ENCODE data around the gene PPM1G.
"Not testable (repeated sequence)": the region's sequence is repeated elsewhere in the genome, so short reads cannot be mapped to it uniquely, and the experiment has no call there.

The PPM1G gene, protein sequence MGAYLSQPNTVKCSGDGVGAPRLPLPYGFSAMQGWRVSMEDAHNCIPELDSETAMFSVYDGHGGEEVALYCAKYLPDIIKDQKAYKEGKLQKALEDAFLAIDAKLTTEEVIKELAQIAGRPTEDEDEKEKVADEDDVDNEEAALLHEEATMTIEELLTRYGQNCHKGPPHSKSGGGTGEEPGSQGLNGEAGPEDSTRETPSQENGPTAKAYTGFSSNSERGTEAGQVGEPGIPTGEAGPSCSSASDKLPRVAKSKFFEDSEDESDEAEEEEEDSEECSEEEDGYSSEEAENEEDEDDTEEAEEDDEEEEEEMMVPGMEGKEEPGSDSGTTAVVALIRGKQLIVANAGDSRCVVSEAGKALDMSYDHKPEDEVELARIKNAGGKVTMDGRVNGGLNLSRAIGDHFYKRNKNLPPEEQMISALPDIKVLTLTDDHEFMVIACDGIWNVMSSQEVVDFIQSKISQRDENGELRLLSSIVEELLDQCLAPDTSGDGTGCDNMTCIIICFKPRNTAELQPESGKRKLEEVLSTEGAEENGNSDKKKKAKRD

DNA sequence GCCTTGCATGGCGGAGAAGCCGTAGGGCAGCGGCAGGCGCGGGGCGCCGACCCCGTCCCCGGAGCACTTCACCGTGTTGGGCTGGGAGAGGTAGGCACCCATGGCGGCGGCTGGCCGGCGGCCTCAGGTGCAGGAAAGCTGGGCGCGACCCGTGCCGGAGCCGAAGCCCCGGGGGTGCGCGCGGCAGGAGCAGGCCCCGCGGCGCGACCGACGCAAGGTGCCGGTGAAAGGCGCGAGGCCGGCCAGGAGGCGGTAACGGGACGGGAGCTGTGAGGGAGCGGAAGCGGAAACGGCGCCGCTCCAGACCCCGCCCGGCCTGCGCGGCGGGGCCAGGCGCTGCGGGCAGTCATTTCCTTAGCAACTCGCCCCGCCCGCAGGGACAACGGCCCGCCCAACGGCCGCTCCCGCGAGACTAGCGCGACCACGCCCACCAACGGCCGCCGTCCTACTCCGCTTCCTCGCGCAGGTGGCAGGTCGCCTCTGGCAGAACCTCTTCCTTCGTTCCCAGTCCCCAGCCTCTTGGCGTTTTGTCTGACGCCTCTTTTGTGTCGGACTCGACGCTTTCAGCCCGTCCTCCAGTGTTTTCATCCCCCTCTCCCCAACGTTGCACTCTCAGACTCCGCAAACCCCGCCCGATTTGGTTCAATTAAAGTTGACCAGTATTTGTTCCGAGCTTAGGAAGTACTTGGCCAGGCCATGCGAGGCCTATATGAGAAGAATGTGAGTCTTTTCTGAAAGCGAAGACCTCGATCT, at the start of gene PPM1G:
TSS of gene PPM1G (minus strand) at position 271 of the 753 bp plus-strand sequence. CDS start at position 102, 169 bp downstream.
- DNase-seq (ENCODE audit: low read depth in 2 of 2), result peak; percentile 95

DNA sequence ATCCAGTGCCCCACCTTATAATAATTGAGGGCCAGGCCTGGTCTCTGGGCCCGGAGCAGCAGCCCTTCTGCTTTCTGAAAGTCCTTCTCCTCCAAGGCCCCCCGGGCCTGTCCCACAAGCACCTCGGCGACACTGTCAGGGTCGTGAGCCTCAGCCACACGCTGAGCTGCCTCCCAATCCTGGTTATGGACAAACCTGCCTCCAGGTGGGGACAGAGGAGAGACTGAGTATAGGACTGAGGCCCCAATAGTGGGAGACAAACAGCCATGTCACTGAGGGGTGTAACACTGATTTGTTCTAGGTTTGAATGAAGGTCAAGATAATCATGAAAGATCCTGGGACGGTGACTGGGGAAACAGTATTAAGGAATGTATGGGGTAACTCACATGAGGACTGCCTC, 44.6 kb upstream of the PPM1G start:
- DNase-seq (ENCODE audit: low read depth in 2 of 2), result no peak

DNA sequence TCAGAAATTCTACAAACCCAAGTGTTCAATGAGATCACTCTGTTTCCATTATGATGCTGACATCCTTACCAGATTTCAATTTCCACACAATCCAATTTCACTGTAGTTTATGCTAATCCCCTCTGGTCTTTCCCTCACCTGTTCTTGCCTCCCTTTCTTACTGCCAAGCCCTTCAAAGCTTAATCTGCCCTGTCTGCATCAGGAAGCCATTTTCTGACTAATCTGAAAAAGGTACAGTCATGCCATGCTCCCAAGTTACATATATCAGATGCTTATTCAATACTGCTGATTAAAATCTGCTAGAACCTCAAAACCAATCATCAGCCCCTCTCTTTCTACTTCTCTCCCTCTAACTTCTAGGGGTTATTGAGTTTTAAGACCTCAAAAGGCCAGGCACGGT, 41.7 kb upstream of the PPM1G start:
- no peak for DNase-seq (ENCODE audit: low read depth in 2 of 2)

DNA sequence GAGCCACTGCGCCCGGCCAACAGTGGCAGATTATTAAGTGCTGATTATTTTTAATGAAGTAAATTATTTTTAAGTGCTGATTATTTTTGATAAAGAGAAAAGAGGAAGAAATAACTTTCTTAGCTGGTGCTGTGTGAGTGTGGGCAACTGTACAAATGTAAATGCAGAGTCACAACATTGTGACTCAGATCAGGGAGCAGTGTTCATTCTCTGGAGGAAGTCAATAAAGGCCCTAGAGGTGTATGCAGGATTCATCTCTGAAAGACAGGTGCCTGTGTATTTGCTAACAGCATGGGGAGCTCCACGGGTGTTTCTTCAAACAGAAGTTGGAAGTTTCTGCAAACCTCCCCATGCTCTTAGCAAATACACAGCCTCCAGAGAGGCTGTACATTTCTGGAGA, 39.0 kb upstream of the PPM1G start:
- DNase-seq (ENCODE audit: low read depth in 2 of 2), result no peak

DNA sequence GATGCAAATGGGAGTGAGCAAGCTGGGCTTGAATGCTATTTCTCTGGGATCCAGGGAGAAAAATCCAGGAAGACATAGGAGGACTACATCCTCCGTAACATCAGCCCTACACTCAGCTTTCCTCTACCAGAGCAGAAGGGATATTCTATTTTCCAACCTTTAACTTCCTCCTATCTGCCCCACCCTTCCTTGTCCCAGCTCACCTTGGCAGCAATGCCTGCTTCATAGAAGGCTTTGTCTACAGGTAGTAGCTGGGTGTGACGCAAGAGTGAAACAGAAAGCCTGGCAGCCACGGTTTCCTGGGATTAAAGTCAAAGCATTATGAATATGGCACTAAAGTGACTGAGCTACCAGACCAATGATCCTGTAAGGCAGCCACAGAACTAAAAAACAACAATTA, 36.7 kb upstream of the PPM1G start:
- no peak for DNase-seq (ENCODE audit: low read depth in 2 of 2)

DNA sequence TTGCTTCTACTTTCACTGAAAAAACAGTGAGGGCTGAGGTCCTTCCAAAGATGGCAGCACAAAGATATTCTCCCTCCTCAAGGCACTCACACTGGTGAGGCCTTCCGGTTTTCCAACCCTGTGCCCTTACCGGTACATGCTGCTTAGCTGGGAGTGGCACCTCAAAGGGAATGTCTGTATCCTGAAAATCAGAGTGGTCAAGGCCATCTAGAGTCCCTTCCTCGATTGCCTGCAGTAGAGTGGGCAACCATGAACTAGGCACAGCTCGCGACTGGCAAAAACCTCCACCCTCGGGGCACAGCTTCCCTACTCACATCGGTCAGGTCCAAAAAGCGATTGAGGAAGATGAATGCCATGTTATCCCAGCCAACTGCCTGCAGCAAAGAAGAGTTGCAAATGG, 36.2 kb upstream of the PPM1G start:
- no peak for DNase-seq (ENCODE audit: low read depth in 2 of 2)

DNA sequence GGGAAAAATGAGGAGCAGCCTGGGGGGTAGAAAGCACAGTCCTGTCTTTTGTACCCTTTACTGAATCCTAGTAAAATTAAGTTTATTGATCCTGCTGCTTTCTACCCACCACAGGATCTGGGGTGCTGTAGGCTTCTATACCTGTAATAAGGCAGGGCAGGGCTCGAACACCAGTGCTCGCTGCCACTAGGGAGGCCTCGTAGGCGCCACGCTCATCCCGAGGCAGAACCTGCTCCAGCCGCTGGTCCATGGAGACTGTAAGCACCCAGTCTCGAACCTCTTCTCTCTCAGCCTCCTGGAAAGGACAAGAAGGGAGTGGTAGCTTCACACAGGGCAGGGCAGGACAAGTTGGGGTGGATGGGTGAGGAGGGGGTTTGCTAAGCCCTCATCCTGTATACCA, 35.8 kb upstream of the PPM1G start:
- DNase-seq (ENCODE audit: low read depth in 2 of 2), result no peak

DNA sequence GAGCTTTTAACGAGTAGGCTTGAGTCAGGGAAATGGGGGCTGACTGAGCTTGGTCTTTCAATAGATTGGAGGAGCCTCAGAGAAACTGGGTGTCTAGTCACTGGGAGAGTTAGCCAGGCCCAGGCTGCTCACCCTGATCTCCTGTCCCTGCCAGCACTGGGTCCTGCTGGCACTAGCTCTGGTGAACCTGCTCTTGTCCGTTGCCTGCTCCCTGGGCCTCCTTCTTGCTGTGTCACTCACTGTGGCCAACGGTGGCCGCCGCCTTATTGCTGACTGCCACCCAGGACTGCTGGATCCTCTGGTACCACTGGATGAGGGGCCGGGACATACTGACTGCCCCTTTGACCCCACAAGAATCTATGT, 33.5 kb upstream of the PPM1G start:
- no peak for DNase-seq (ENCODE audit: low read depth in 2 of 2)

DNA sequence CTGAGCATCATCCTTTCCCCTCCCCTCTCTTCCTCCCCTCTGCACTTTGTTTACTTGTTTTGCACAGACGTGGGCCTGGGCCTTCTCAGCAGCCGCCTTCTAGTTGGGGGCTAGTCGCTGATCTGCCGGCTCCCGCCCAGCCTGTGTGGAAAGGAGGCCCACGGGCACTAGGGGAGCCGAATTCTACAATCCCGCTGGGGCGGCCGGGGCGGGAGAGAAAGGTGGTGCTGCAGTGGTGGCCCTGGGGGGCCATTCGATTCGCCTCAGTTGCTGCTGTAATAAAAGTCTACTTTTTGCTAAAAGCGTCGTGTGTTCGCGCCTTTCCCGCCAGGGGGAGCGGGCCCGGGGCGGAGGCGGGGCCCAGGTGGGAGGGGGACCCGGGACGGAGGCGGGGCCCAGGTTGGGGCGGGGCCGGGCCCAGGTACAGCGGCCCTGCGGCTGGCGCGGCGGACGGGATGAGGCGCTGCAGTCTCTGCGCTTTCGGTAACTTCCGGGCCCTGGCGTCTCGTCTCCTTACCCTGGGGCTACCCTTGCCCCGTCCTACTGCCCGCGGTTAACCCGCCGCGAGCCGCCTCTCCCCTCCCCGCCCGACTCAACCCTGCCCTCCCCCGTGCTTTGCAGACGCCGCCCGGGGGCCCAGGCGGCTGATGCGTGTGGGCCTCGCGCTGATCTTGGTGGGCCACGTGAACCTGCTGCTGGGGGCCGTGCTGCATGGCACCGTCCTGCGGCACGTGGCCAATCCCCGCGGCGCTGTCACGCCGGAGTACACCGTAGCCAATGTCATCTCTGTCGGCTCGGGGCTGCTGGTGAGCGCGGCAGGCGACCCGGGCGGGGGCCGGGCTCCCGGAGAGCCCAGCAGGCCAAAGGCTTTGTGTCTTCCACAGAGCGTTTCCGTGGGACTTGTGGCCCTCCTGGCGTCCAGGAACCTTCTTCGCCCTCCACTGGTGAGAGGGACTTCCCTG, 32.8 kb upstream of the PPM1G start, which contains the start of gene KRTCAP3:
TSS of gene KRTCAP3 (plus strand) at position 424 of the 962 bp plus-strand sequence. CDS start at position 456, 32 bp downstream.
- DNase-seq (ENCODE audit: low read depth in 2 of 2), result no peak

DNA sequence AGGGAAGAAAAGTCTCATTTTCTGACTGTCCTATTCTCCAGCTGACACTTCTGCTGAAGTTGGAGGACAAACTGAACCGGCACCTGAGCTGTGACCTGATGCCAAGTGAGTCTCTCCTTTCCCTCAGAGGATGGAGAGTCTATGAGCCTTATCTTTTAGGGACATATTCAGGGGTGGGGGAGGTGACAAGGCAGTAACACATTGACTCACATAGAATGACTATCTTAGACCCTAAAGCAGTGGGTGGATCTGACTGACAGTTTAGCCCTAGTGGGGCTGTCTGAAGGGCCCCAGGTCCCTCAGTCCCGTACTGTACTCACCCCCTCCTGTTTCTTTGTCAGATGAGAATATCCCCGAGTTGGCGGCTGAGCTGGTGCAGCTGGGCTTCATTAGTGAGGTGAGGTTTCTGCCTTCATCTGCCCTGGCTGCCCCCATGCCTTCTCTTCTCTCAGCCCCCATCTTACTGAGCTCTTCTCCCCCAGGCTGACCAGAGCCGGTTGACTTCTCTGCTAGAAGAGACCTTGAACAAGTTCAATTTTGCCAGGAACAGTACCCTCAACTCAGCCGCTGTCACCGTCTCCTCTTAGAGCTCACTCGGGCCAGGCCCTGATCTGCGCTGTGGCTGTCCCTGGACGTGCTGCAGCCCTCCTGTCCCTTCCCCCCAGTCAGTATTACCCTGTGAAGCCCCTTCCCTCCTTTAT, 32.0 kb upstream of the PPM1G start:
- DNase-seq (ENCODE audit: low read depth in 2 of 2), result no peak

DNA sequence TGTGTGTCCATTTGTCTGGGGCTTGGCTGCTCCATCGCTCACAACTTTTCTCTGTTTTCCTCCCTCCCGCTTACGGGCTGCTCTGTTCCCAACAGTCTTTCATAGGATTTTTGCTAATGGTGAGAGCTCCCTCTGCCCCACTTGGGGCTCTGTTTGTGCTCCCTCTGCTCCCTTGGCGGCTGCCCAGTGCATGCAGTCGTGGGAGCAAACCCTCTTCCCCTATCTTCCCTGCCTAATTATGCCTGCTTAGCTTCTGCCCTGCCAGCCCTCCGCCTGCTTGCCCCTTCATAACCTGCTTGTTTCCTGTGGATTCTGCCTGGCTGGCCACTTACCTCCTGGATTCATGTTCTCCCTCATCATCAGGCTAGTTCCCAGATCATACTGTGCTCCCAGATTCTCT, 26.2 kb upstream of the PPM1G start:
- no peak for DNase-seq (ENCODE audit: low read depth in 2 of 2)

DNA sequence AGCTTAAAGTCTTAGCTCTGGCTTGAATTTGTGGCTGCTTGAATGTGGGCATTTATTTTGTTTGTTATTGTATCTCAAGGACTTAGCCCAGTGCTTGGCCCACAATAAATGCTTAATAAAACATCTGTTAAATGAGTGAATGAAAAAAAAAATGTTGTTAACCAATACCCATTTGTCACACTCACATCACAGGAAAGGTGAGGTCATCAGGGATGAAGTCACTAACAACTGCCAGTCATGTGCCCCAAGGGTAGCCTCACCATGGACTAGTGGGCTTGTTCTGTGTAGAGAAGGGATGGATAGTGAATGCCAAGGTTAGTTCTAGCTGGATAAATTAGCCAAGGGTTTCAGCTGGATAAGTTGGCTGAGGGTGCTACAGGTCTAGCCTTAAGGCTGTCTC, 22.0 kb upstream of the PPM1G start:
- DNase-seq (ENCODE audit: low read depth in 2 of 2), result no peak

DNA sequence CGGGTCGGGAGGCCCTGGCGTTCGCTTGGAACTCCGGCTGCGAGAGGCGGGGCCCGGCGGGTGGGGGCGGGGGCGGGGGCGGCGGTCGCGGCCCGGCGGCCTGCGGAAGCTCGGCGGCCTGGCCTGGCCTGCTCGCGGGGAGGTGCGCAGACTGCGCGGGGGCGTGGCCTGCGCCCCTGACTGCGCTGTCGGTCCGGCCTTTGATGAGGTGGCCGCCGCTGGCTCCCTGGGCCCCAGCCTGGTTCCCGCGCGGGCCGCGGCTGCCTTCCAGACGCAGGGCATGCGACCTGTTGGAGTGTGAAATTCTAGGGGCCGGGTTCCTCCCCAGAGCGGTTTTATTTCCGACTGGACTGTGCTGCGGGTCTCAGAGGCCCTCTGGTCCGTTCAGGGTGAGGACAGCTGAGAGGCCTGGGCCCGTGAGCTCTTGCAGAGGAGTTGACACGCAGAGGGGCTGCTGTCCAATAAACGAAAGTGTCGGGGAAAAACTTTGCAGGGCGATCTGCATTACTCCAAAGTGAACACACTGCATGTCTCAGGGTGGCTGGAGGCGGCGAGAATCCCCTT, 19.7 kb upstream of the PPM1G start:
- DNase-seq (ENCODE audit: low read depth in 2 of 2), result peak; percentile 50 to 63

DNA sequence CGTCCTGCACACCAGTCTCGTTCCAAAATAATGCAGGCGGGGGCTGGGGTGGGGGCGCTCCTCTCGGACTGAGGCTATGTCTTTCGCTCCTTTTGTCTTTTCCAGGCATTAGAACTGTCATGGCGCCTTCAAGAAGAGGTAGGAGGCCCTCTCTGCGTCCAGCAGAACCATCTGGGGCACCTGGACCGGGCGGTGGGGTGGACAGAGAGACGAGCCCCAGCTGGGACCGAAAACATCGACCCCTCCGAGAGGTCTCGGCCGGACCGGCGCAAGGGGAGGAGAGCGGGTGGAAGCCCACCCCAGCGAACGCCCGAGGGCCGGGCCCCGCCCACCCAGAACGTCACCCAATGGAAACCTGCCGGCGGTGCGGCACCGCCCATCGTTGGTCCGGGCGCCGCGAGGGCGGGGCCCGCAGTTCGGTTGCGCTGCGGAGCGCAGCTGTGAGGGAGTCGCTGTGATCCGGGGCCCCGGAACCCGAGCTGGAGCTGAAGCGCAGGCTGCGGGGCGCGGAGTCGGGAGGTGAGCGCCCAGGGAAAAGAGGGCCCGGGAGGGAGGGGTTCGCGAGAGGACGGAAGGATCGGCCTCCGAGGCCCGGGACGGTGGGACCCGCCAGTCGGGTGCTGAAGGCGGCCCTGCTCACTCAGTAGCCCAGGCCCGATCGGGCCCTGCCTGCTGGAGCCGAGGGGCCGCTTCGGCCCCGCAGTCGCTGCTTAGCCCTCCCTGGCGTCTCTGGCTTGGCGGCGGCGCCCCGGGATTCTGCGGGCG, 19.0 kb upstream of the PPM1G start, which contains the start of gene NRBP1:
TSS of gene NRBP1 (plus strand) at position 419 of the 765 bp plus-strand sequence. CDS start 4,643 bp downstream, outside the sequence.
- peak; percentile 88 to 89 for DNase-seq (ENCODE audit: low read depth in 2 of 2)

DNA sequence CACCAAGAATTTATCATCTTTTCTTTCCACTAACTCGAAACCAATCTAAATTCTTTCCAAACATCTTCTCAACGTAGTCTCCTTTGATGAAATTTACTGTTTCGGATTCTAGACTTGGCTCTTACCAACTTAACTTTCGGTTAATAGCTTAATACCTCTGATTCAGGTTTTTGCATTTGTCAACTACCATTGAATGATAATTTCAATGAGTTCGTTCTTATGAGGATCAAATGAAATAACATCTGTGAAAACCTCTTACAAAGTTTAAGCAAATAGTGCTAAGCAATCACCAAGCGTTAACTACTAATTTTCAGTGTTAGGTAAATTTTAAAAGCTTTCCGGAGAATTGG, 18.4 kb upstream of the PPM1G start:
- DNase-seq (ENCODE audit: low read depth in 2 of 2), result no peak

DNA sequence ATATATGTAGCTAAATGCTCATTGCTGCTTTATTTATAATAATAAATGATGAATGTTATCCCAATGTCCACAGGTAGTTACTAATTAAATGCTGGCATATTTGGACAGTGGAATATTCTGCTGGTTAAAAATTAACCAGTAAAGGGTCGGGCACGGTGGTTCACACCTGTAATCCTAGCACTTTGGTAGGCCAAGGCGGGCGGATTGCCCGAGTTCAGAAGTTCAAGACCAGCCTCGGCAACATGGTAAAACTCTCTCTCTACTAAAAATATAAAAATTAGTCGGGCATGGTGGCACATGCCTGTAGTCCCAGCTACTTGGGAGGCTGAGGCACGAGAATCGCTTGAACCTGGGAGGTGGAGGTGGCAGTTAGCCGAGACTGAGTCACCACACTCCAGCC, 15.6 kb upstream of the PPM1G start:
- not testable (repeated sequence) for DNase-seq (ENCODE audit: low read depth in 2 of 2)

DNA sequence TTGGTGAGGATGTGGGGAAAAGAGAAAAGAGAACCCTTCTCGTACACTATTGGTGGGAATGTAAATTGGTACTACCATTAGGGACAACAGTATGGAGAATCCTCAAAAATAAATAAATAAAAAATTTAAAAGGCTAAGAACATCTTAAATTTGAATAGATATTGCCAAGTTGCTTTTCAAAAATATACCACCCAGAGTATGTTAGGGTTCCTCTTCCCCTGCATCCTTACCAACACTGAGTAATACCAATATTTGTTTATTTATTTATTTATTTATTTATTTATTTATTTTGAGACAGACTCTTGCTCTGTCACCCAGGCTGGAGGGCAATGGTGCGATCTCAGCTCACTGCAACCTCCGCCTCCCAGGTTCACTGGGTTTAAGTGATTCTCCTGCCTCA, 13.6 kb upstream of the PPM1G start:
- DNase-seq (ENCODE audit: low read depth in 2 of 2), result no peak

DNA sequence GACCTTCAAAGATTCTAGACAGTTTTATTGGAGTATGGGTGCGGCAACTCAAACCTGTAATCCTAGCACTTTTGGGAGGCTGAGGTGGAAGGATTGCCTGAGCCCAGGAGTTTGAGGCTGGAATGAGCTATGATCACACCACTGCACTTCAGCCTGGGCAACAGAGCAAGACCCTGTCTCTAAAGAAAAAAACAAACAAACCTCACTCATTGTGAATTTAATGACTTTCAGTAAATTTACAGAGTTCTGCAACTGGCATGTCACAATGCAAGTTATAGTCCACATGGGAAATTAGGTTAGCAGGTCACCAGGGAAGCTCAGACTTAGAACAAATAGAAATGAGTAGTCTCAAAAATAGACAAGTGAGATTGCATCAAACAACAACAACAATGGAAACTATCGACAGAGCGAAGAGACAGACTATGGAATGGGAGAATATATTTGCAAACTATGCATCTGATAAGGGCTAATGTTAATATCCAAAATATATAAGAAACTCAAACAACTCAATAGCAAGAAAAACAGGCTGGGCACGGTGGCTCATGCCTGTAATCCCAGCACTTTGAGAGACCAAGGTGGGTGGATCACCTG, 12.4 kb upstream of the PPM1G start:
- no peak for DNase-seq (ENCODE audit: low read depth in 2 of 2)

DNA sequence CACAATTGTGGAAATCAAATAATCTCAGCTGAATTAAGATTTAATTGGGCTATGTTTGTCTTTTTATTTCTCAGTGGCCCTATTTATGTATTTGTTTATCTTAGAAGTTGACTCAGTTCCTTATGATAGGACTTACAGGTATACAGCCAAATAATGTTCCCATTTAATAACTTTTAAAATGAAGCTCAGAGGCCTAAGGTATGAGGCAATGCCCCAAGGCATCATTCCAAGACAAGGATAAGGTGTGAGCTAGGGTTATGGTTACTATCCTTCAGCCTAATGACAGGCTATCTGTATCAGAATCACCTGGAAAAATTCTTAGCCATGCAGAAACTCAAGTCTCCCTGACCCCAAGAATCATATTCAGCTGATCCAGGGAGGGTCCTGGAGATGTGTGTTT, 11.6 kb upstream of the PPM1G start:
- DNase-seq (ENCODE audit: low read depth in 2 of 2), result no peak

DNA sequence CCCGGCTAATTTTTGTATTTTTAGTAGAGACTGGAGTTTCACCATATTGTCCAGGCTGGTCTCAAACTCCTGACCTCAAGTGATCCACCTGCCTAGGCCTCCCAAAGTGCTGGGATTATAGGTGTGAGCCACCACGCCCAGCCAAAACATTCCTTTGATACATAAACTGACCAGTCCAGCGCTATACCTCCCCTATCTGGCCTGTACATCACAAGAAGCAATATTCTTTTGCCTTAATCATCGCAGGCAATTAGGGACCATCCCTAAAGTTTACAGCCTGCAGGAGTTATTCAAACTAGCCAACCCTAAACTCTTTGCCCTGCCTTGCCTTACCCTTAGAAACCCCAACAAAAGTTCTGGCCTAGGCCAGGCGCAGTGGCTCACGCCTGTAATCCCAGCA, 6.8 kb upstream of the PPM1G start:
- no peak for DNase-seq (ENCODE audit: low read depth in 2 of 2)

All from activated CD4-positive, alpha-beta T cell treated with anti-CD3 and anti-CD28 coated beads for 24 hours (primary cell).